Measurements from ENCODE around the gene PCDHA1.

DNA sequence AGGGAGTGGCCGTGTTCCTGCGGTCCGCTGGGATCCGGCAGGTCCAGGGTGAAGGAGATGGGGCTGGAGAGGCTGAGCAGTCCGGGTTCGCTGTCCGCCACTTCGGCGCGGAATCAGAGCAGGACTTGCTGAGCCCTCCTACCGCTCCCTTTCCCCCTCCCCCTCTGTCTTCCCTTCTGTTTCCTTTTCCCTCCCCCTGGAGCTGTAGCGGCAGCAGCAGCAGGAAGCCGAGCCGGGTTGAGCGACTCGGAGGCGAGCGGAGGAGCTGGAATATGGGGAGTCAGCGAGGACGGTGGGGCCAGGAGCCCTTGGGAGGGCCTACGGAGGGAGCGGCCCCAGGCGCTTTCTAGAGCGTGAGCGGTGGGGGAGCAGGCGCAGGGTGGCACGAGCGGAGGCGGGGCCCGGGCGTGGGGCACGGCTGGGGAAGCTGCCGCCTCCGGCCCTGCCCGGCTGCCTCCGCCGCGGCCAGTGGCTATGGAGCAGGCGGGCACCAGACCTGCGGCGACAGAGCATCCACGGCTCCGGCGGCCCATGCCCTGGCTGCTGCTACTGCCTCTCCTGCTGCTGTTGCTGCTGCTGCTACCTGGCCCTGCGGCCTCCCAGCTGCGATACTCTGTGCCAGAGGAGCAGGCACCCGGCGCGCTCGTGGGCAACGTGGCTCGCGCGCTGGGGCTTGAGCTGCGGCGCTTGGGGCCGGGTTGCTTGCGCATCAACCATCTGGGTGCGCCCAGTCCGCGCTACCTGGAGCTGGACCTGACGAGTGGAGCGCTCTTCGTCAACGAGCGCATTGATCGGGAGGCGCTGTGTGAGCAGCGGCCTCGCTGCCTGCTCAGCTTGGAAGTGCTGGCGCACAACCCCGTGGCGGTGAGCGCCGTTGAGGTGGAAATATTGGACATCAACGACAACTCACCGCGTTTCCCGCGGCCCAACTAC is 180.6 kb downstream of the PCDHA1 start, which contains the start of gene PCDHAC2:
- TF ChIP-seq, protein P1, sequence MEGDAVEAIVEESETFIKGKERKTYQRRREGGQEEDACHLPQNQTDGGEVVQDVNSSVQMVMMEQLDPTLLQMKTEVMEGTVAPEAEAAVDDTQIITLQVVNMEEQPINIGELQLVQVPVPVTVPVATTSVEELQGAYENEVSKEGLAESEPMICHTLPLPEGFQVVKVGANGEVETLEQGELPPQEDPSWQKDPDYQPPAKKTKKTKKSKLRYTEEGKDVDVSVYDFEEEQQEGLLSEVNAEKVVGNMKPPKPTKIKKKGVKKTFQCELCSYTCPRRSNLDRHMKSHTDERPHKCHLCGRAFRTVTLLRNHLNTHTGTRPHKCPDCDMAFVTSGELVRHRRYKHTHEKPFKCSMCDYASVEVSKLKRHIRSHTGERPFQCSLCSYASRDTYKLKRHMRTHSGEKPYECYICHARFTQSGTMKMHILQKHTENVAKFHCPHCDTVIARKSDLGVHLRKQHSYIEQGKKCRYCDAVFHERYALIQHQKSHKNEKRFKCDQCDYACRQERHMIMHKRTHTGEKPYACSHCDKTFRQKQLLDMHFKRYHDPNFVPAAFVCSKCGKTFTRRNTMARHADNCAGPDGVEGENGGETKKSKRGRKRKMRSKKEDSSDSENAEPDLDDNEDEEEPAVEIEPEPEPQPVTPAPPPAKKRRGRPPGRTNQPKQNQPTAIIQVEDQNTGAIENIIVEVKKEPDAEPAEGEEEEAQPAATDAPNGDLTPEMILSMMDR (IDR thresholded peaks at IDR 0.05) = no peak
- TF ChIP-seq EZH2 (IDR thresholded peaks at IDR 0.05) = peak; percentile 68
- TF ChIP-seq EZH2phosphoT487 (IDR thresholded peaks at IDR 0.05) = peak; percentile 56
